Measurements from ENCODE around the gene PMP22.
A peak's percentile ranks its signal among the peaks of the same experiment; 100 is the strongest.
"Not testable (repeated sequence)": the region's sequence is repeated elsewhere in the genome, so short reads cannot be mapped to it uniquely, and the experiment has no call there.

Gene PMP22

DNA sequence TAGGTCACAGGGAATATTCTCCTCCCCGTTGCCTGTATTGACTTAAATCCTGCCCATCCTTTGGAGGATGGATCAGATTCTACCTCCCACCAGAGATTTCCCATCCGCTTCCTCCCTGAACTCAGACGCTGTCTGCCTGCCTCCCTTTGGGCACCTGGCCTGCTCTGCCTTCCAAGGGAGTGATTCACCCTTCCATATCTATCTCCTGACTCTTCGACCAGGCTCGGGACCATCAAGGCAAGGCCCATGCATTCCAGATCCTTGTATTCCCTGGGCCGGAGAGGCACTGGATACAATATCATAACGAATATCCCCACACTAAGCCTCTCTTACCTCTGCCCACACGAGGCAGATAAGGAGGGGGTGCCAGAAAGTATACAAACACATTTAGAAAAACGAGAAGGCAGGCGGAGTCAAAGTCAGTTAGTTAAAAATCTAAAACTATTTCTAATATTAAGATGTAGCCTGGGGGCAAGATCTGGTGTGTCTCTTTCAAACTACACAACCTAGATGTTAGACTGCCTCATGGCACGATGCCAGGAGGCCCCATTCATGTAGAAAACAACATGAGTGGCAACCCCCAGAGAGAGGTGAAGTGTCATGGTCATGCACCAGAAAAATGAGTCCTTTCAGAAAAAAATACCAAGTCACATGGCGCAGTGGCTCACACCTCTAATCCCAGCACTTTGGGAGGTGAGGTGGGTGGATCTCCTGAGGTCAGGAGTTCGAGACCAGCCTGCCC is 9.2 kb downstream of the PMP22 start:
- DNase-seq (ENCODE audit: low read depth), result no peak

GRCh38 chr17:15250135-15250860 is 14.8 kb downstream of the PMP22 start:
- no peak for DNase-seq (ENCODE audit: low read depth)

- no peak for DNase-seq (ENCODE audit: low read depth)
Measured at GRCh38 chr17:15249487-15249886, 15.6 kb downstream of the PMP22 start.

- DNase-seq (ENCODE audit: low read depth), result no peak
Measured at GRCh38 chr17:15247891-15248529, 17.1 kb downstream of the PMP22 start.

GRCh38 chr17:15245054-15245453 is 20.1 kb downstream of the PMP22 start:
- no peak for DNase-seq (ENCODE audit: low read depth)

- no peak for DNase-seq (ENCODE audit: low read depth)
Measured at GRCh38 chr17:15240644-15241043, 24.5 kb downstream of the PMP22 start.

DNA sequence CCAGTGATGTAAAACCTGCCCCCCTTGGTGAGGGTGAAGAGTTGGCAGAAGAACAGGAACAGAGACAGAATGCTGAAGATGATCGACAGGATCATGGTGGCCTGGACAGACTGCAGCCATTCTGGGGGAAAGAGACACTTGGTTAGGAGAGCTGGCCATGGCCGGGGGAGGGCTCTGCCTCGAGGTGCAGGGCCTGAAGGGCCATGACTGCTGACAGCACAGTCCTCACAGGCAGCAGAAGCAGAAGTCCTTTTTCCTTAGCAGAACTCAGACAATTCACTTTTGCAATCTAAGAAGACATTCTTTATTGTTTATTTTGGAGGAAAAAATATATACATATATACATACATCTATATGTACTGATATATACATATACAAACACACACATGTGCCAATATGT is 25.6 kb downstream of the PMP22 start:
- no peak for DNase-seq (ENCODE audit: low read depth)

- DNase-seq (ENCODE audit: low read depth), result no peak
Measured at GRCh38 chr17:15238676-15239422, 26.3 kb downstream of the PMP22 start.

DNA sequence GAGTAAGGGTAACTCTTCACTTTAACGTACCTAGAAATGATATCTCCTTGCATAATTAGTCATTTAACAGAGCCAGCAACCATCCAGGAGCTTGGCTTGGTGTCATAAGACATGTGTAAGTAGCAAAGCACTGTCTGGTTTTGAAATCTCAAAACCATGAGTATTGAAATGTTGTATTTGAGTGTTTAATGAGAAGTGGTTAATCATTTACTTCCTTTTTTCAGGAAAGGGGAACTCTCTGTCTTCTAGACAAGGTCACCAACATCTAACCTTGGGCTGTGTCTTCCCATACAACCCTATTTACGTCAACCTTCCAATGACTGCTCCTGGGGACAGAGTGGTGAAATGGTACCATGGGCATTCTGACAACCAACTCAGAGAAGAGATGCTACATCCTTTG is 27.1 kb downstream of the PMP22 start:
- no peak for DNase-seq (ENCODE audit: low read depth)

GRCh38 chr17:15237106-15237425 is 28.1 kb downstream of the PMP22 start:
- no peak for DNase-seq (ENCODE audit: low read depth)

DNA sequence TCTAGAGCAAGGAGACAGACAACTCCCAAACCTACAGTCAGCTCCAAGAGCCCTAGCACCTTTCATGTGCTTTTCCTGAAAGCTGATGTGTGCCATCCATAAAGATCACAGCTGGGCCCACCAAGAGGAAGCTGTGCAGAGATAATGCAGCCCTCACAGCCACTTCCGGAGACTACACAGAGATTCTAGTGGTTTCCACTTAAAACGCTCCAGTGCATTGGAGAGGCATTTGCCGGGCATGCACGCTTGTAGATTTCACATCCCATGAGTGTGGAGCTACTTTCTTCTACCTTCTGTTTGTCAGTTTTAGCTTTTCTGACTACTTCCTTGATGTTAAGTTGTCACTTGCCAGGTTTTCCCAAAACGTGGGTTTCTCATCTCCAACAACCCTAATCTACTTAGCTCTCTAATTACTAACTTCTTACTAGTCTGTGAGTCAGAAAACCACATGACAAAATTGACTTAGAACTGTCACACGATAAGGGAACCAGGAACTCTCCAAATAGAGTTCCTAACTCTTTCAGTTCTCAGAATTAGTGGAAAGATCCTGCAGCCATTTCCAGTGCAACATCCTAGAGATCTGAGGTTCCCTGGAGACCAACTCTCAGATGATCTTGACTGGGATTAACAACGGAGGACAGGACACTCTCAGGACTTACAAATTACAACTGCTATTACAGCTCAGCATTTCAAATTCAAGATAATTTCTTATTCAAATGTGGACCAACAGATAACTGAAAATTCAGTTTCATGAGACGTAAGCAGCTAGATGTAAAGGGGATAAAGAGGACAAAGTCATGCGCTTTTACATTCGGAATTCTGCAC is 28.6 kb downstream of the PMP22 start:
- DNase-seq (ENCODE audit: low read depth), result no peak

DNA sequence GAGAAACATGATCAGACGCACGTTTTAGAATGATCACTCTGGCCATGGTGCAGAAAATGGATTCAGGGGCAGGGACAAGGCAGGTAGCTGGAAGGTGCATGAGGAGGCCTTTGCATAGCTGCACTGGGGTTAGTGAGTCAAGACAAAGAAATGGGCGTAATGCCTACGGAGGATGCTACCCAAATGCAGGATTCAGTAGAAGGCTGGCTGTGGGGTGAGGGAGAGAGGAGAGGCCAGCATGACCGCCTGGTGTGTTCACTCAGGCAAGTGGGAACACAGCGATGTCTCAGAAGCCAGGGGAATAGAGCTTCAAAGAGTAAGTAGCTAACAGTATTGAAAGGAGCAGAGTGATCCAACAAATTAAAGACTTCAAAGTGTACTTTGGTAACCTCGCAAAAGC is 31.2 kb downstream of the PMP22 start:
- DNase-seq (ENCODE audit: low read depth), result no peak

GRCh38 chr17:15233022-15233805 is 31.9 kb downstream of the PMP22 start:
- DNase-seq (ENCODE audit: low read depth), result peak; percentile 8

DNA sequence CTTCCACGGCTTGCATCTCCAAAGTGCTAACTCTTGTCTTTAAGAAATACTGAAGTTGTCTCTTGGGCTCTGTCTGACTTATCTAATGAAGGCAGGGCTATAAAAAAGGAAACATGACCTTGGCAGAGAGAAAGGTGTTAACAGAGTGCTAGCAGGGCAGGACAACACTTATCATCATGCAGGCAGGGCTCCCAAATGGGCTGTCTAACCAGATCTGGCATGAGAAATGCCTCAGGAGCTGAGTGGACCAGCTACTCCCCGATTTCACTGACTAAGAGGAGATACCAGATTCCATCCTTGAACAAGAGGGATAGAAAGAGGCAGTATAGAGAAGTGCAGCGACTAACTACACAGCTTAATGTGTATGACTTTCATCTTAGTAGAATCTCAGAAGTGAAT is 32.6 kb downstream of the PMP22 start:
- no peak for DNase-seq (ENCODE audit: low read depth)

DNA sequence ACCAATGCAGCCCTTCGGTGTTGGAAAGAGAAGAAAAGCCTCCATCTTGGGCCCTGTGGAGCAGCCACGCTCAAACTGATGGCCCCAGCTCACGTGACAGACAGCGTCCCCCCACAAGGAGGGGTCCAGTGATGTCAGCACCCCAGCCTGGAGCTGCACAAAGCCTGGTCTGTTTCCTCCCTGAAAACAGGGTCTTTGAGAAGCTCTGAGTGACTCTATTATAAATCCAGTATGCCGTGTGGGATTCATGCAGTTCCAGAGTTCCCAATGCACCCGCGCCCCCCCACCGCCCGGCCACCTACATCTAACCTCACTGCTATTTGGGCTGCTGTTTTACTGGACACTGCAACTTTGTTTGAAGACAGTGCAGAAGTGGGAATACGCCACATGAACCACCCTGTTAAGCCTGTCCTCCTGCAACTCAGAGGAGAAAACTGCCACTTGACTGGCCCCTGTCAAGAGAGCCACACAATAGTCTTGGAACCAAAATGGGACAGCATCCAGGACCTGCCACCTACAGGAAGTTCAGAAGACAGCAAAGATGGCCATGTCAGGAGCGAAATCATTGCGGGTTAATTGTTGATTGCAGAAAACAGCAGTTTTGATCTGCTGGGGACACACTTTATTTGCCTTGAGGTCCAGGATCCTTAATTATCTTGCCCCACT is 33.1 kb downstream of the PMP22 start:
- DNase-seq (ENCODE audit: low read depth), result no peak

- no peak for DNase-seq (ENCODE audit: low read depth)
Measured at GRCh38 chr17:15230866-15231265, 34.3 kb downstream of the PMP22 start.

GRCh38 chr17:15221827-15222226 is 43.3 kb downstream of the PMP22 start:
- DNase-seq (ENCODE audit: low read depth), result not testable (repeated sequence)

GRCh38 chr17:15220785-15221184 is 44.3 kb downstream of the PMP22 start:
- no peak for DNase-seq (ENCODE audit: low read depth)

- DNase-seq (ENCODE audit: low read depth), result no peak
Measured at GRCh38 chr17:15216481-15216880, 48.6 kb downstream of the PMP22 start.

GRCh38 chr17:15213381-15214087 is 51.6 kb downstream of the PMP22 start:
- no peak for DNase-seq (ENCODE audit: low read depth)
